Measurements from ENCODE around the gene AK3. TPM values are rescaled to one million over a fixed set of nuclear protein-coding genes. Genes with fewer than 3 reads are reported as not detected.
A peak's percentile ranks its signal among the peaks of the same experiment; 100 is the strongest.
"Not testable (repeated sequence)": the region's sequence is repeated elsewhere in the genome, so short reads cannot be mapped to it uniquely, and the experiment has no call there.

The AK3 gene
- total RNA-seq, 1 donor from 2014 or later = 65.0 TPM

DNA sequence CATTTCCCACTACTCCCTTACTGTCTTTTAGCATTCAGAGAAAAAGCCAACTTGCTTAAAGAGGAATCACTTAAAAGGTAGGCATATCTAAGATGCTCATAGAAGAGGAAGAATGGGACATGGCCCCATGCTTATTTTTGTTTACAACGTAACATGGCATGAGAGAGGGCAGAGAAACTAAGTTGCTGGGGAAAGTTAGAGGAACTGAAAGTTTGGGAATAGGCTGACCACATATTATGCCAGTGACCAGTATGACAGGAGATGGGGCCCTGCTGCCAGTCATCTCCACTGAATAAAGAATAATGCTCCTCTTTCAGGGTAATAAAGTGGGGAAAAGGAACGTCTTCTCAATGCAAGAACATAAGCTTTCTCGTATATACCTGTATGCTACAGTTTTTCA lies 77.0 kb downstream of the AK3 start:
- DNase-seq = no peak

DNA sequence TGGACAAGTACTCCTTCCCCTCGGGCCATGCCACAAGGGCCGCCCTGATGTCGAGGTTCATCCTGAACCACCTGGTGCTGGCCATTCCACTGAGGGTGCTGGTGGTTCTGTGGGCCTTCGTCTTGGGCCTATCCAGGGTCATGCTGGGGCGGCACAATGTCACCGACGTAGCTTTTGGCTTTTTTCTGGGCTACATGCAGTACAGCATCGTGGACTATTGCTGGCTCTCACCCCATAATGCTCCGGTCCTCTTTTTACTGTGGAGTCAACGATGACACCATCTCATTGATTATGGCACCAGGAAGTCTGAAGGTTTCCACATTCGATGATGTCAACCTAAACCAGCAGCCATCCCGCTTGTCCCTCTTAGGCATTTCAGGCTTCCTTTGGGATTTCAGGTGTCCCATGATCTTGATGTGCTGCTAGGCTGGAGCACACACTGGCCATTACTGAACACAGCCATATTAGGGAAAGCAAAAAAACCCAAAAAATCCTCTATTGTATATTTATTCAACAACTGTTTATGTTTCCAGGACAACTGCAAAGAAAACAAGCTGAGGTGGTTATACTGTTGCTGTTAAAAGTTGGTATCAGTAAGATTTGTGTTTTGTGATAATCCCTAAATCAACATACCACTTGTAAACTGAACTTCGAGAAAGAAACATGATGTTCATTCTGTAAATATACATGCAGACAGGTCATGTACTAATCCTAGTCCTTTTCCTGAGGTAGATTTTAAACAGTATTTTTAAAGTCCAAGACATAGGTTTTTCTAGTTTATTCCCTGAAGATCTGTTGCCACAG lies 77.8 kb downstream of the AK3 start:
- peak; percentile 33 for DNase-seq

DNA sequence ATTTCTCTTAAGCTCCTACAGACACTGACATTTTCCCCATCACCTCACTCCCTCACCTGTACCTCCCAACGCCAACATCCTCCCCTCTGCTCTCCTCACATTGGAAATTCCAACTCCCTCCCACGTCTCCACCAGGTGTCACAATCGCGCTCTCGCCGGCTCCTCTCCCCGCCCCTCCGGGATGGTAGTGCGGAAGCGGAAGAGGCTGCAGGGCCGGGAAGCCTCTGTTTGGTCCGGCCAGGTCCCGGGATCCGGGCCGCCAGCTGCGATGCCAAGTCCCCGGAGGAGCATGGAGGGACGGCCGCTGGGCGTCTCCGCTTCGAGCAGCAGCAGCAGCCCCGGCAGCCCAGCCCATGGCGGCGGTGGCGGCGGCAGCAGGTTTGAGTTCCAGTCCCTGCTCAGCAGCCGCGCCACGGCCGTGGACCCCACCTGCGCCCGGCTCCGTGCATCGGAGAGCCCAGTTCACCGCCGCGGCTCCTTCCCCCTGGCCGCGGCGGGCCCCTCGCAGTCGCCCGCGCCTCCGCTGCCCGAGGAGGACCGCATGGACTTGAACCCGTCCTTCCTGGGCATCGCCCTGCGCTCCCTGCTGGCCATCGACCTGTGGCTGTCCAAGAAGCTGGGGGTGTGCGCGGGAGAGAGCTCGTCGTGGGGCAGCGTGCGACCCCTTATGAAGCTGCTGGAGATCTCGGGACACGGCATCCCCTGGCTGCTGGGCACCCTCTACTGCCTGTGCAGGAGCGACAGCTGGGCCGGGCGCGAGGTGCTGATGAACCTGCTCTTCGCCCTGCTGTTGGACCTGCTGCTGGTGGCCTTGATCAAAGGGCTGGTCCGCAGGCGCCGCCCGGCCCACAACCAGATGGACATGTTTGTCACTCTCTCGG lies 78.7 kb downstream of the AK3 start, which contains the start of gene PLPP6:
Gene PLPP6, plus strand, starts transcription at position 187 of the 881 bp plus-strand sequence. Its CDS starts 82 bp downstream, at position 269.
- peak; percentile 89 for DNase-seq

DNA sequence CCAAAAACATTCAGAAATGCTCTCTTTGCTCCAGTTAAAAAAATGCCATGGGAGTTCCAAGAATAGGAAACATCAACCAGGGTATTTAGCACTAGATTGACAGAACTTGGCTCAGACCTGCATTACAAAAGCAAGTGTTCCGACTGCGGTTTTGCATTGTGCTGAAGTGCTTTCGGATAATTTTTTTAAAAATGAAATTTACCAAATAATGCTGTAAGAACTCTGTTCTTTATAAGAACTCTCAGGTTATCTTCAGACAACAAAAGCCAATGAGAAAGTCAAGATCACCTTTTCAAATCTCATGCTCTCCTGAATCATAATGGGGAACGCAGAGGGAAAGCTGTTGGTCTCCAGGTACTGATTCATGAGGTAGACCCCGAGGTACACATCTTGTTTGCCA lies 79.4 kb downstream of the AK3 start:
- DNase-seq = no peak

DNA sequence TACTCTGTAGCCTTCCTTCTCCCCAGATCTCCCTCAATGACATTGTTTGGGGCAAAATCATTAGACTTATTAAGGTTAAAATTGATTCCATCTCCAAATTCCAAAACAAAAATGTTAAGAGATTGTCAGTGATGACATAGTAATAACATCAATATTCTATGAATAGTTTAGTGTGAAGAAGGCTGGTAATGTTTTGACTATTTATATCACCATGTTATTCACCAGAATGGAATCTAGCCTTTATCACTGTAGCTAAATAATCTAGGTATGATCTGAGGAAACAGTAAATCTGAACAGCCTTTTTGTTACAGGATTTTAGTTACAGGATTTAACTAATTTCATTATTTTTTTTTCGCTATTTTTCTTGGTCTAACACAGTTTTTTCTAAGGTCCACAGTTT lies 79.8 kb downstream of the AK3 start:
- no peak for DNase-seq

DNA sequence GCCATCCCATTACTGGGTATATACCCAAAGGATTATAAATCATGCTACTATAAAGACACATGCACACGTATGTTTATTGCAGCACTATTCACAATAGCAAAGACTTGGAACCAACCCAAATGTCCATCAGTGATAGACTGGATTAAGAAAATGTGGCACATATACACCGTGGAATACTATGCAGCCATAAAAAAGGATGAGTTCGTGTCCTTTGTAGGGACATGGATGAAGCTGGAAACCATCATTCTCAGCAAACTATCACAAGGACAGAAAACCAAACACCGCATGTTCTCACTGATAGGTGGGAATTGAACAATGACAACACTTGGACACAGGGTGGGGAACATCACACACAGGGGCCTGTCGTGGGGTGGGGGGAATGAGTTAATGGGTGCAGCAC lies 80.3 kb downstream of the AK3 start:
- DNase-seq = not testable (repeated sequence)

Other genes starting within 250 kb of the AK3 start
- 6.1 and 8.0 TPM in 2 replicates for gene PLPP6, start 78.9 kb downstream of the AK3 start, total RNA-seq
- 2.7 and 8.8 TPM in 2 replicates for gene SPATA6L, start 74.7 kb downstream of the AK3 start, total RNA-seq
- gene CDC37L1, start 61.6 kb downstream of the AK3 start, total RNA-seq = 11.7 and 15.1 TPM in 2 replicates
- gene RCL1, start 51.7 kb upstream of the AK3 start, total RNA-seq = 10.4 and 12.1 TPM in 2 replicates
- gene JAK2, start 244.1 kb upstream of the AK3 start, total RNA-seq = 8.2 TPM in 2 replicates